HG02763 (cell line): ENCODE measurements around the gene MUSK.

Experiments
- ATAC-seq: cut with Tn5 transposase; IDR thresholded peaks from one replicate; pipeline ENCODE4 v1.9.1; 2021; ENCODE audit warnings: mild to moderate bottlenecking, moderate library complexity; ENCODE audit not compliant: unreplicated experiment

The MUSK gene

GRCh38 chr9:110668570-110669167 is at the start of gene MUSK:
Gene MUSK, plus strand, starts transcription at chr9:110668791. Its CDS starts 114 bp downstream, at chr9:110668905.
- ATAC-seq = no peak

- no peak for ATAC-seq
Measured at GRCh38 chr9:110619831-110620230, 48.8 kb upstream of the MUSK start.

- no peak for ATAC-seq
Measured at GRCh38 chr9:110620726-110621125, 47.9 kb upstream of the MUSK start.

GRCh38 chr9:110622368-110622767 is 46.2 kb upstream of the MUSK start:
- no peak for ATAC-seq

GRCh38 chr9:110623462-110624025 is 45.0 kb upstream of the MUSK start:
- ATAC-seq = no peak

- ATAC-seq = peak; percentile 93
Measured at GRCh38 chr9:110626101-110626829, 42.3 kb upstream of the MUSK start.

- ATAC-seq = no peak
Measured at GRCh38 chr9:110635589-110635988, 33.0 kb upstream of the MUSK start.

GRCh38 chr9:110638381-110638954 is 30.1 kb upstream of the MUSK start:
- ATAC-seq = no peak

GRCh38 chr9:110640736-110641135 is 27.9 kb upstream of the MUSK start:
- no peak for ATAC-seq

- ATAC-seq = no peak
Measured at GRCh38 chr9:110641293-110641692, 27.3 kb upstream of the MUSK start.

GRCh38 chr9:110648696-110649095 is 19.9 kb upstream of the MUSK start:
- ATAC-seq = no peak

GRCh38 chr9:110650261-110650660 is 18.3 kb upstream of the MUSK start:
- no peak for ATAC-seq

- ATAC-seq = no peak
Measured at GRCh38 chr9:110650991-110651411, 17.6 kb upstream of the MUSK start.

GRCh38 chr9:110655754-110656641 is 12.6 kb upstream of the MUSK start:
- ATAC-seq = no peak

GRCh38 chr9:110659891-110660541 is 8.6 kb upstream of the MUSK start:
- ATAC-seq = no peak

- no peak for ATAC-seq
Measured at GRCh38 chr9:110669433-110669832, 842 bp downstream of the MUSK start.

- ATAC-seq = no peak
Measured at GRCh38 chr9:110671849-110672248, 3.3 kb downstream of the MUSK start.

- ATAC-seq = no peak
Measured at GRCh38 chr9:110672873-110673510, 4.4 kb downstream of the MUSK start.

GRCh38 chr9:110687497-110687896 is 18.9 kb downstream of the MUSK start:
- no peak for ATAC-seq

GRCh38 chr9:110688329-110688728 is 19.7 kb downstream of the MUSK start:
- no peak for ATAC-seq
